GM19238 (cell line): ENCODE data around the gene BAG3.
"Not testable (repeated sequence)": the region's sequence is repeated elsewhere in the genome, so short reads cannot be mapped to it uniquely, and the experiment has no call there.

Experiments
- DNase-seq: peaks from one replicate; pipeline ENCODE4 v3.0.0; 2011; ENCODE audit warnings: low spot score; ENCODE audit not compliant: insufficient read length

The BAG3 gene

DNA sequence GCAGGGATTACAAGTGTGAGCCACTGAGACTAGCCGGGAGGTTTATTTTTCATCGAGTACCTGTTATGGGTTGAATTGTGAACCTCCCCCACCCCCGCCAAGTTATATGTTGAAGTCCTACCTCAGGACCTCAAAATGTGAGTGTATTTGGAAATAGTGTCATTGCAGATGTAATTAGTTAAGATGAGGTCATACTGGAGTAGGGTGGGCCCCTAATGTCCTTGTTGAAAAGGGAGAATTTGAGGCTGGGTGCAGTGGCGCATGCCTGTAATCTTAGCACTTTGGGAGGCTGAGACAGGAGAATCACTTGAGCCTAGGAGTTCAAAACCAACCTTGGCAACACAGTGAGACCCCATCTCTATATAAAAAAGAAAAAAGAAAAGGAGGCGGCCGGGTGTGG, 10.8 kb upstream of the BAG3 start:
- DNase-seq: no peak

DNA sequence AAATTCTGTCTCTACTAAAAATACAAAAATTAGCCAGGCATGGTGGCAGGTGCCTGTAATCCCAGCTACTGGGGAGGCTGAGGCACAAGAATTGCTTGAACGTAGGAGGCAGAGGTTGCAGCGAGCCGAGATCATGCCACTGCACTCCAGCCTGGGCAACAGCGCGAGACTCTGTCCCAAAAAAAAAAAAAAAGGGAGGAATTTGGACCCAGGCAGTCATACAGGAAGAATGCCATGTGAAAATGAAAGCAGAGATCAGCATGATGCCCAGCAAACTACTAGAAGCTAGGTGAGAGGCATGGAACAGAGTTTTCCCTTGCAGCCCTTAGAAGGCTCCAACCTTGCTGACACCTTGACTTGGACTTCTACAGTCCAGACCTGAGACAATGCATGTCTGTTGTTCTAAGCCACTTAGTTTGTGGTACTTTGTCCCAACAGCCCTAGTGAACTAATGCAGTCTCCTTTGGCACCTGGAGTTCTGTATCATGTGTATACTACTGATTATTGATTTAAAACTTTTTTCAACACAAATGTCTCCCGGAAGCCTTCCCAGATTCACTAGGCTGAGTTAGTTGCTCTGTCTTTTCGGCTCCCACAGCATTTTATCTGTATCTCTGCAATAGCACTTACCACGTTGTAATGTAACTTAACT, 10.2 kb upstream of the BAG3 start:
- no peak for DNase-seq

DNA sequence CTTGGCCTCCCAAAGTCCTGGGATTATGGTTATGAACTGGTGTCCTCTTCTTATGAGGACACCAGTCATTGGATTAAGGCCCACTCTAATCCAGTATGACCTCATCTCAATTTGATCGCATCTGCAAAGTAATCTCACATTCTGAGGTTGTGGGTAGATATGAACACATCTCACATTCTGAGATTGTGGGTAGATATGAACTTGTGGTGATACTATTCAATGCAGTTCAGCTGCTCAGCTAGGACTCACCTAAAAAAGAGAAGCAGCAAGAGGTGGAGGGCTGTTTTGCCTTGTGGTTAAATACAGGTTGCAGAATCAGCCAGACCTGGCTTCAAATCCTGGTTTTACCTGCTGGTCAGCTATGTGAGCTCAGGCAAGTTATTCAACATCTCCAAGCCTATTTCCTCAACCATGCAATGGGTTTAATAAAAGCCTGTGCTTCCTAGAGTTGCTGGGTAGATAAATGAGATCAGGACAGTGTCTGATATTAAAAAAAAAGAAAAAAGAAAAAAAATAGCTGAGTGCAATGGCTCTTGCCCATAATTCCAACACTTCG, 8.5 kb upstream of the BAG3 start:
- DNase-seq: no peak

DNA sequence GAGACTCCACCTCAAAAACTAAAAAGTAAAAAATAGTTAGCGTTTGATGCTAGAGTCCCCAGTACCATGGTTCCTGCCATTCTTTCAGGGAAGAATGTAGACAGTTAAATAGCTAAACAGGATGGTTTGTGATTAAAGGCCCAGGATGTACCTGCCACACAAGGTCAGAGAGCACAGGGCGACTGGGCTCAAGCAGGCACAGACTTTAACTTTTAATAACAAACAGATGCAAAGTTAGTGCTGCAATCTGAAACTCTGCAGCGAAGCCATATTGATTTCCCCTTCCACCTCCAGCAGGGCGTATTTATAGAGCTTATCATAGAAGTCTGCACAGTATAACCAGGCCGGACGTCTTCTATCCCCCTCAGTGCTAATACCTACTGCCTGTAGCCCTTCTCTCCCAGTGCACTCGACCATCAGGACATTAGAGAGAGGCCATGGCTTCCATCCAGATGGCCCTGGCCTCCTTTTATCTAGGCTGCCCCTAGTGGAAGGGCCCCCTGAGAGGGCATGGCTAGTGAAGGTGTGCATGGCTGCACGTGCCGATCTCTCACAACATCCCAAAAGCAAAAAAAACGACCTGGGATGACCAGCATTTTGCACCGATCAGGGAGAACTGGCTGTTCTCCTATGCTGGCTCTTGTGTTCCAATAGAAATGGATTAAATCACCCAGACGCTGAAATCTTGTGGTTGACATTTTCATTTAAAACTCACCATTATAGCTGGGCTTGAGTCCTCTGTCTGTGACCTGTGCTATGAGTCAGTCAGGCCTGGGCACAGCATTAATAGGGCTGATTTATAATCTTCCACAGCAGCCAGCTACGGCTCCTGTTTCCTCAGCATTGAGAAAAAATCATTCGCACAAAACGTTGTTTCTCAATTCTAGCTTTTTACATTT, 7.6 kb upstream of the BAG3 start:
- no peak for DNase-seq

DNA sequence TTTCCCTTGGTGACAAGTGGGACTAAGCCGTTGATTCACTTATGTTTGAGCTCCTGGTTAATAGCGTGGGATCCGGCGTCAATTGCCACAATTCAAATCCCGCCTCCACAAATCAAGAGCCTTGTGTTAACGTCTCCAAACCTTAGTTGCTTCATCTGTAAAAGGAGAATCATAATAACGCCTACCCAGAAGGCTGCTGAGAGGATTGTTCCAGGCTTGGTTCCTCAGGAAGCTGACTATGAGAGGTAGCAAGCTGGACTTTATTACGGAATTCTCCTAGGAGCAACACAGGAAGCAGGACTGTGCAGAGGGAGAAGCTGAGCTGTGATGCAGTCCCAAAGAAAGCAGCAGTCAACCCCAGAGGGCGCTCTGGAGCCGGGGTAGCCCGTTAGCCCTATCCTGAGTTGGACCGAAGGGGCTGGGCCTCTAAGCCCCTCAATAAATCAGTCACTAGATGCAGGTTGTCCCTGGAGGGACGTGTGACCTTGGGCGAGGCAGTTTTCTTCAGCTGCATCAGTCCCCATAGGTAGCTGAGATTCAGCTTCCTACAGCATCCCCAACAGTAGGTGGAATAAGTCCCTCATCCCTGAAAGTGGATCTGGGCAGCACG, 6.9 kb upstream of the BAG3 start:
- DNase-seq: no peak

DNA sequence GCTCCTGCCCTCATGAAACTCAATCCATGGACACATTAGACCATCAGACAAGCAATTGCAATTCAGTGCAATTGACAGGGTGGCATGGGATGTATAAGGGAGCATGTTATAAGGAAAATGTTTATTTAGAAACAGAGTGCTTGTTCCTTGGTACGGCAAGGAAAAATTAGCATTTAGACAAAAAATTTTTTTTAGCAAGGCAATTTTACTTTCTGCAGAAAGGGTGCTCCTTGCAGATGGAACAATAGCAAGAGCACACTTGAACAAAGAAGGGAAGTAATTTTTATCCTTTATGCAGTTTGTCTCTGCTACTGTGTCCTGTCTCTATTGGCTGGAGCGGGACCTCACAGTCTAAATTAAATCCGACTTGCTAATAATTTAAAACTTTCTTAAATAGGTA, 6.2 kb upstream of the BAG3 start:
- no peak for DNase-seq

DNA sequence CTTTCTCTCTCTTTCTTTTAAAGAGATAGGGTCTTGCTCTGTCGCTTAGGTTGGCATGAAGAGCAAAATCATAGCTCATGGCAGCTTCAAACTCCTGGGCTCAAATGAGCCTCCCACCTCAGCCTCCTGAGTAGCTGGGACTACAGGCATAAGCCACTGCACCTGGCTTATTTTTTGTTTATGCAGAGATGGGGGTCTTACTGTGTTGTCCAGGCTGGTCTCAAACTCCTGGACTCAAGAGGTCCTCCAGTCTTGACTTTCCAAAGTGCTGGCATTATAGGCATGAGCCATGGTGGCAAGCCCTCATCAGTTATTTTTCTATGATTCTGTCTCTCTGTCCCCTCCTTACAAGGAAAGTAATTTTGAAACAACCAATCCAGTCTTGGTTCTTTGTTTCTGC, 1.1 kb upstream of the BAG3 start:
- DNase-seq: no peak

DNA sequence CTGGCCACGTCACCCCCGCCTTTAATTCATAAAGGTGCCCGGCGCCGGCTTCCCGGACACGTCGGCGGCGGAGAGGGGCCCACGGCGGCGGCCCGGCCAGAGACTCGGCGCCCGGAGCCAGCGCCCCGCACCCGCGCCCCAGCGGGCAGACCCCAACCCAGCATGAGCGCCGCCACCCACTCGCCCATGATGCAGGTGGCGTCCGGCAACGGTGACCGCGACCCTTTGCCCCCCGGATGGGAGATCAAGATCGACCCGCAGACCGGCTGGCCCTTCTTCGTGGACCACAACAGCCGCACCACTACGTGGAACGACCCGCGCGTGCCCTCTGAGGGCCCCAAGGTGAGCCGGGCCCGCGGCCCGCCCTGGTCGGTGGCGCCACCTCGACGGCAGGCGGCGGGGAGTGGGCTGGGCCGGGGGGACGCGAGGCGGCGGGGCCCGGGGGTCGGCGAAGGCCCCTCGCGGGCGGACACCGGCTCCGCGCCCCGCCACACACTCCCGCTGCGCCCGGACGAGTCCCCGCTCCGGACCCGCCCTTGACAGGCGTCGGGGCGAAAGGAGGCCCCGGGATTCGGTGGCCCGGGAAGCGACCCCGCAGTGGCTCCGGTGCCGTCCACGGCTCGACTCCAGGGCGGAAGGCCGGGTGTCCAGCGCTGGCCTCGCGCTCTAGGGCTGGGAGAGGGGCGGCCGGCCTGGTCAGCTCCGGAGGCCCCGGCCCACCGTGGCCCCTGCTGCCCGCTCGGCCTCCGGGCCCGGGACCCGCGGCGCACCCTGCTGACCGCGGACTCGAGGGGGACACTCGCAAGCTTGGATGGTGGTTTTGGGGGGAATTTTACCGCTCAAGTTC, 557 bp downstream of the BAG3 start:
- DNase-seq: no peak

DNA sequence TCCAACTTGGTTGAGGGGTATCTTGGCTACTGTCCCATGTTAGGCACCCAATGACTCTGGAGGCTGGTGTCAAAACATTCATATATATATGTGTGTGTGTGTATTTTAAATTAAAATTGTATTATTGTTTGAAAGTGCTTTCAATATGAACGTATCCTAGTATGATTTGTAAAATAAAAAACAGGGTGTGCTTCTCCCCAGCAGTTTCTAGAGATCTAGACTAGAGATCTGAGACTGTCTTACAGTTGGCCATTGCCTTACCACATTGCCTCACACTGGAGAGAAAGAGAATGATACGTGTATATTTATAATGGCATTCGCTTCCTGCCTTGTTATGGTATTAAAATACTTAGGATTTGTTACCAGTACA, 1.2 kb downstream of the BAG3 start:
- DNase-seq: no peak

DNA sequence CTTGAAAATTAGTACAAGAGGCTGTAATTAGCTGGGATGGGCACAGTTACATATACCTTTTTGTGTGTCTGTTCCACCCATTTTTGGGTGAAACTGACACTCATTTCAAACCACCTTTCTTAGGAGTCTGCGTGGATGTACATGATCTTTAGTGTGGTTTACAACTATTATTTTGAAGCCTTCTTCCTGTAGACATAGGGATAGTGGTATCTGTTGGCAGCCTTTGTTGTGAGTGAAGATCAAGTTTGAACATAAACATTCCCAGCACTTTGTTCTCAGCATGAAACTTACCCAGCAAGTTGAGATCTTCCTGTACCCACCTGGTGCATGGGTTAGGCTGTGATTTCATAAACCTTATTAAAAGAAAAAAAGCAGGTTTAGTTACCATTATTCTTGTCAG, 2.0 kb downstream of the BAG3 start:
- DNase-seq: no peak

DNA sequence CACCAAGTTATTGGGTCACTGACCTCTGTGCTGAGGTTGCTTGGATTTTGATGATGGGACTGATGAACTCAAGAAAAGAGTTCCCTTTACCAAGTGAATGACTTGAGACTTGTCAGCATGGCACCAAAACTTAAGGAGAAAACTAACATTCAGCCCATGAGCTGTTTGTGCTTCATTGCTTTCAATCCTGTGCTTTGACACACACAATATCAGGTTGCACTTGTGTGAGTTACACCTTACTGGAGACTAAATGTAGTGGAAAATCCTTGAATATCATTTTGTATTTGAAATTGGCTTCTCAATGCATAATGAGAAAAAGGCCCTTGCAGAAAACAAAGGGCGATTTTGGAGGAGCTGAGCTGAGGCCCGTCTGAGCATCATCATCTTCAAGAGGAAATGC, 2.7 kb downstream of the BAG3 start:
- DNase-seq: no peak

DNA sequence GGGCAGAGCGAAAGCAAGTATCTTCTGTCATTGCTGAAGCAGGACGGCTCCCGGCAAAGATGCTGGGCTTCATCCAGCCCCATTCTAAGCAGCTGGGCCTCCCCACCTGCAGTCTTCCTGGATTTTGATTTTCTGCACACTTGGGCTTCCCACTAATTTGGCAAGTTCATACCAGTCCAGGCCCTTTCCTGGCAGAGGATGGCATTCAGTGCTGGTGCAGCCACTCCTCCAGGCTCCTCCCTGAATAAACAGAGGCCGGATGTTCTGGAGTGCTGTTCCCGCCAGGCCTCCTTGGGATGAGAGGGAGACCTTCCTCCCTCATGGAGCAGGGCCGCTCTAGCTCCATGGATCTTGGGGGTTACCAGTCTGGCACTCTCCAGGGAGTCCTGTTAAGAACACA, 3.4 kb downstream of the BAG3 start:
- no peak for DNase-seq

DNA sequence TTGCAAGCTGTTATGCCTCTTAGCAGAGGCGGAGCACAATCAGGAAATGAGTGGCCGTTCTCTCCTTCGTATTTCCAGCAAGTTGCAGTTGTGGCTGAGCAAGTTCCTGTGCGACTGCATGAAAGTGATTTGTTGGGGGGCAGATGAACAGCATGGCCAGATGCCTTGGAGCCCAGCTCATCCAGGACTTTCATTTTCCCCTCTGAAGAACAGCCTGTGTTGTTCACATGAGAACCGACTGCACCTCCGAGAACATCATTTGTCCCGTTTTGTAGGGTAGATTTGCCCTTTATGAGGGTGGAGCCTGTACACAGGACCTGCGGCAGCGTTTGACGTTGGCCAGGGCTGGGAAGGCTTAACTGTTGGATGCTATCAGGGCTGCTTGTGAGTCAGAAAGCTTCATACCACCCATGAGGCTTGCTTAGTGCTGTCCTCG, 4.4 kb downstream of the BAG3 start:
- no peak for DNase-seq

DNA sequence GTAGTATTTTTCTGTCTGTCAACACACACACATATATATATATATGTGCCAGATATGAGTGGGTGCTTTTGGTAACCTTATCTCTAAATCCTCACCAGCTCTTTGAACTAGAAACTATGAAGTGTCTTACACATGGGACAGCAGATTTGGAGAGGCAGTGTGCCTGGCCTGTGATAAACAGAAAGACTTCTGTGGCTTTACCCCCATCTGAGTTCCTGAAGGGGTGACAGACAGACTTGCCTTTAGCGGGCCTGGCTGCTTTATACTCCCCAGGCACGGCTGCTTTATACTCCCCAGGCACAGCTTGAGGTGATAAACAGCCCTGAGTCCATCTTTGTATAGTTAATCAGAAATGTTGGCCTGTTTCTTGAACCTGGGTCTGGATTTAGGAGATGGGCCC, 5.6 kb downstream of the BAG3 start:
- no peak for DNase-seq

DNA sequence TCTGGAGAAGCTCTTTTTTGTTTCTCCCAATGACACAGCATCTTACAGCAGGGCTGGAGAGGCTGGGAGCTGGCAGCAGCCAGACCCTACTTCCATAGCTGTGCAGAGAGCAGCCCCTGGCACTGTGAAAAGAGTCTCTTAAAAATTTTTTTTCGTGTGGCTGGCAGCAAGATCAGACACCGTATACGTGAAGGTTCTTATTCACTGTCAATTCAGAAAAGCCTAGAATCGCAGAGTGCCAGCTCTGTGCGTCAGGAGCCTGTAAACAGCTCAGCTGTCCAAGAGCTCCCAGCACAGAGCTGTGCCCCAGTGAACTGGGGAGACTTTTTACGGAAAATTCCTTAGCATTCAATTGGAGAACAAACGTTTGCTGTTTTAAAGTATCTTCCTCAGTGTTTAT, 6.5 kb downstream of the BAG3 start:
- DNase-seq: no peak

DNA sequence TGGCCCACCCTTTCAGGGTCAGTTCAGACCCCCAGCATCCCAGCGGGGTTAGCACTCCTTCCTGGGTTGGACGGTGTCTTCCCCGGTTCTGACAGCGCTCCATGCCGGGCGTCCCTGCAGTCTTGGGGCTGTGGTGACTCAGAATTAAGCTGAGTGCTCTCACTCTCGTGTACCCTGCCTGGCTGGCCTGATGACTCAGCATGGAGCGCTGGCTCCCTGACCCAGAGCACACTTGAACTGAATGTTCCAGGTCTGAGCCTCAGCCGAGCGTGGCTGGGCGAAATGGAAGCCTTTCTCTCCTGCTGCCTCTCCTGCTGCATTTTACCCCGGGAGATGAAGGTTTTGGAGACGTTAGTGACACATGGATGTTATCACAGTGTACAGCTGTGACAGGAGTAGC, 7.1 kb downstream of the BAG3 start:
- no peak for DNase-seq

DNA sequence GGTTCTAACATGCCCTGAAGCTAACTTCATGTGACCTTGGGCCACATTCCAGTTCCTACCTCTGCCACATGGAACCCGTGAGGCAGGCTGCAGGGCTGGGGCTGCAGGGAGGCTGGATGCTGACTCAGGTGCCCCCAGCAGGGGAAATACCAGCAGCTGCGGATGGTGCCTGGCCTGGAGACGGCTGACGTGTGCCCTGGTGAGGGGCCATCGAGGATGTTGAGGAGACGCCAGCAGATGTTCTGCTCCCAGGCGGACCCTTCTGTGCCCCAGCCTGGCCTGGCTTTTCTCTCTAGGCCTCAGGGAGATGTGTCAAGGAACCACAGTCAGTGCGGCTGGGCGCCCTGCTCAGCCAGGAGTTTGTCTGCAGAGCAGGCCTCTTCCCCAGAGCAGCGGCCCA, 8.8 kb downstream of the BAG3 start:
- no peak for DNase-seq

DNA sequence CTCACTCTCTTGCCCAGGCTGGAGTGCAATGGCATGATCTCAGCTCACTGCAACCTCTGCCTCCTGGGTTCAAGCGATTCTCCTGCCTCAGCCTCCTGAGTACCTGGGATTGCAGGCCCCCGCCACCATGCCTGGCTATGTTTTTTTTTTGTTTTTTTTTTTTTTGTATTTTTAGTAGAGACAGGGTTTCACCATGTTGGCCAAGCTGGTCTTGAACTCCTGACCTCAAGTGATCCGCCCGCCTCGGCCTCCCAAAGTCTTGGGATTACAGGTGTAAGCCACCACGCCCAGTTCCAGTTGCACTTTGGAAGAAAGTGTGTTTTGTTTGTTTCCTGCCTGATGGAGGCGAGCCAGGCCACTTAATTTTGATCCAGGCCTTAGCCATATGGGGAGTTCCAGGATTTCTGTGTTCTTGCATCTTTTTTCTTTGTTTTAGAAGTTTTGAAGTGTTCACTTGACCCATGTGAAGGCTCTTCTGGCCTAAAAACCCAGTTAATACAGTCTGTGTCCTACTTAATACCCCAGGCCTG, 11.0 kb downstream of the BAG3 start:
- DNase-seq: not testable (repeated sequence)

DNA sequence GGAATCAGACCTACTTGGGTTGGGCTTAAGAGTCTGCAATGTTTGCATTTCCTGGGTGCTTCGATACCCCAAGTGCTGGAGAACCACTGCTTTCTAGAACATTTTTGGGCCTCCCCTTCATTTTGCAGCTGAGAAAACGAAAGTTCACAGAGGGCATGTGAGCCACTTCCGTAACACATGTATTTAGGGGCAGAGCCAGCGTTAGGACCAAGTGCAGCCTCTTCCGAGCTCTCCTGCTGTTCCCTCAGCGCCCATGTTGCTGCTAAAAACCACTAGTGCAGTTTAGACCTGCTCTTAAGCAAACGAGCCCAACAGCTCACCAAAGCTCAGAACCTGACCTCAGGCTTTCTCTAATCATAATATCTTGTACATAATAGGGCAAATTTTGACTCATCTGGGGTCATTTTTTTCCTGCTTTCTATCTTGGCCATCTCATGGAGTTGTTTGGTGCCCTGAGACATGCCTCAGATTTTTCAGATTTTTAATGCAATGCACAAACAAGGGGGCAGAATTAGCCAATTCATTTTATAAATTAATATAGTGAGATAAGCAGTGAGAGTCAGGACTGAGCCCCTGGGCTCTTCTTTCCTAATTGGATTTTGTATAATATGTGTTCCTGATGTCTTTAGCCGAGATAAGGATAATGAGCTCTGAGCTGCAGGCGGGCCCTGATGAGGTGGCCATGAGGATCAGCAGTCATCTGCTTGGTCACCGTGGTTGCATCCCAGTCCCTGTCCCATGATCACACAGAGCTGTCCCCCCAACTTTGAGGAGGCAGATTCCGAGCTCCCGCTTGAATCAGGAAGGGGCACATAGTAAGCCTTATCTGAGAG, 12.9 kb downstream of the BAG3 start:
- DNase-seq: no peak
